Stimulated activated memory B cell treated with anti-CD40 and anti-IgM and Interleukin-4, amounts not matched to agents 10 μg/mL and 1 μg/mL and 100 μg/mL, for 72 hours (primary cell): ENCODE measurements around the gene BHLHA9.
A peak's percentile ranks its signal among the peaks of the same experiment; 100 is the strongest.
"Not testable (repeated sequence)": the region's sequence is repeated elsewhere in the genome, so short reads cannot be mapped to it uniquely, and the experiment has no call there.

Experiments used
- ATAC-seq: fragments of 150-1000 bp; cut with Tn5 transposase; 2 replicates; pipeline ENCODE4 v1.10.0; 2021
- H3K27ac Mint-ChIP-seq: one replicate; pipeline ENCODE4 v1.8.0; 2022; ENCODE audit warnings: mild to moderate bottlenecking, mixed read lengths
- H3K27me3 Mint-ChIP-seq: one replicate; pipeline ENCODE4 v1.8.0; 2022; ENCODE audit warnings: mixed read lengths
- H3K36me3 Mint-ChIP-seq: one replicate; pipeline ENCODE4 v1.8.0; 2022; ENCODE audit warnings: mixed read lengths
- H3K4me1 Mint-ChIP-seq: one replicate; pipeline ENCODE4 v1.8.0; 2022; ENCODE audit warnings: mixed read lengths
- H3K4me3 Mint-ChIP-seq: one replicate; pipeline ENCODE4 v1.8.0; 2022; ENCODE audit warnings: mild to moderate bottlenecking, moderate library complexity, mixed read lengths
- H3K9me3 Mint-ChIP-seq: one replicate; pipeline ENCODE4 v1.8.0; 2022; ENCODE audit warnings: mixed read lengths

Gene BHLHA9

DNA sequence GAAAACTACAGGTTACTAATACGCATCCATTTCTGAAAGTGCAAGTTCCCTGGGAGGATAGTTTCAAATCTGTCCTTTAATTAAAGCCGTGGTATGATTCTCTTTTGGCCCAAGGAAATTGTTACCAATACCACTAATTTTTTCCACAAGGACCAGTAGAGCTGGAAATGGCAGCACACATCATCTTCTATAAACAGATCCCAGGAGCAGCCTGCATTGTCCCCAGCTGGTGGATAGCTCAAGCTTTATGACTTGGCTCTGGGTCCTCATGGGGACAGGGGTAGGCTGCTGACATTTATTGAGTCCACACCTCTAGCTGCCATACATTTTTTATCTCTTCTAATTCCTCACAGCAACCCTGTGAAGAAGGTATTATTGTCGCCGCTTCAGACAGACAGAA is 35.8 kb upstream of the BHLHA9 start:
- H3K36me3 Mint-ChIP-seq: no peaks in the 10 kb centered on the region
- H3K27ac Mint-ChIP-seq: no peak overlapping the region
- H3K4me3 Mint-ChIP-seq: no peak overlapping the region
- H3K9me3 Mint-ChIP-seq: no peaks in the 10 kb centered on the region
- peaks cover 22% of the 10 kb centered on the region for H3K27me3 Mint-ChIP-seq
- ATAC-seq: no peak
- H3K4me1 Mint-ChIP-seq: peaks cover 15% of the 10 kb centered on the region

DNA sequence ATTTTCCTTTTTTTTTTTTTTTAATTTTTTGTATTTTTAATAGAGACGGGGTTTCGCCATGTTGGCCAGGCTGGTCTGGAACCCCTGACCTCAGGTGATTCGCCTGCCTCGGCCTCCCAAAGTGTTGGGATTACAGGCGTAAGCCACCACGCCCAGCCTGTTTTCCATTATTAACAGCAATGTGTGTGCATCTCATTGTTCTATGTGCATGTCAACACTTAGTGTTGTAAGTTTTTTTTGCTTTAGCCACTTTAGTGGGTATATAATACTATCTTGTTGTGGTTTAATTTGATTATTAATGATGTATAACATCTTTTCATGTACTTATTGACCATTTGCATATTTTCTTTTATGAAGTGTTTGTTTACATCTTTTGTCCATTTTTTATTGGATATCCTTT is 32.8 kb upstream of the BHLHA9 start:
- Mint-ChIP-seq H3K27me3 (peaks cover 23% of the 10 kb centered on the region), H3K4me1 (no peaks in the 10 kb centered on the region), H3K9me3 (no peaks in the 10 kb centered on the region), H3K4me3 (no peak overlapping the region), H3K27ac (no peak overlapping the region), H3K36me3 (no peaks in the 10 kb centered on the region)
- no peak for ATAC-seq

DNA sequence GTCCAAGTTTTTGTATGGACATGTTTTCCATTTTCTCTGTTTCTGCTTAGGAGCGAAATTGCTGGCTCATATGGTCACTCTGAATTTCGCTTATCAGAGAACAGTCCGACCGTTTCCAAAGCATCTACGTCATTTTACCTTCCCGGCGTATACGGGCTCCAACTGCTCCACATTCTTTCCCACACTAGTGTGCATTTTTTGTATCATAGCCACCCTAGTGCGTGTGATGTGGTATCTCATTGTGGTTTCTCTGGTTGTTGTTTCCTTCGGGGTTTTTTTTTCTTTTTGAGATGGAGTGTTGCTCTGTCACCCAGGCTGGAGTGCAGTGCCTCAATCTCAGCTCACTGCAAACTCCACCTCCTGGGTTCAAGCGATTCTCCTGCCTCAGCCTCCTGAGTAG is 31.0 kb upstream of the BHLHA9 start:
- Mint-ChIP-seq H3K4me3 (no peak overlapping the region), H3K4me1 (no peaks in the 10 kb centered on the region), H3K27me3 (peaks cover 22% of the 10 kb centered on the region), H3K9me3 (no peaks in the 10 kb centered on the region), H3K27ac (no peak overlapping the region), H3K36me3 (no peaks in the 10 kb centered on the region)
- ATAC-seq: no peak

DNA sequence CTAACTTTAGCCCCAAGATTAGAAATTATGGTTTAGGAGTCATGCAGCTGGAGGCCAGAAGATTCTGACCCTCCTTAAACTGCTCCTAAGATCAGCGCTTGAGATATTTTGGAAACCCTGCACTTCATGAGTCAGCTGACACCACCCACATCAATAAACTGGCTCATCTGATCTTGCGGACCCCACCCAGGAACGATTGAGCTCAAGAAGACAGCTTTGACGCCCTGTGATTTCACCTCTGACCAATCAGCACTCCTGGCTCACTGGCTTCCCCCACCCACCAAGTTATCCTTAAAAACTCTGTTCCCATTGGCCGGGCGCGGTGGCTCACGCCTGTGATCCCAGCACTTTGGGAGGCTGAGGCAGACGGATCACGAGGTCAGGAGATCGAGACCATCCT is 29.8 kb upstream of the BHLHA9 start:
- H3K4me3 Mint-ChIP-seq, H3K4me1 Mint-ChIP-seq, H3K9me3 Mint-ChIP-seq, H3K36me3 Mint-ChIP-seq, ATAC-seq, H3K27ac Mint-ChIP-seq: not testable (repeated sequence)
- H3K27me3 Mint-ChIP-seq: peaks cover 22% of the 10 kb centered on the region

DNA sequence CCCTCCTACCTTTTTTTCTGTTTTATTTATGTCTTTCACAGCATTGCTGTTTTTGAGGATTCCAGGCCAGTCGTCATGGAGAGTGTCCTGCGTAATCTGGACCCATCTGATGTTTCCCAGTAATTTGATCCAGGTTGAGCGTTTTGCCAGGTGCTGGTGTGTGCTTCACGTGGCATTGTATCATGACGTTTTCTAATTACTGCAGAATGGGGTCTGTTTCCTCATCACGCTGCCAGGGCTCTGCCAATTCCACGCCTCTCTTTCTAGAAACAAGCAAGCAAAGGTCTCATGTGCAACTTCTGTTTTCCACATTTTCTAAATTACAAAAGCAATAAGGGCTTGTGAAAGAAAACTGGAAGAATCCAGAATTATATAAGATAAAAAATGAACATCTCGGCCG is 28.3 kb upstream of the BHLHA9 start:
- Mint-ChIP-seq H3K9me3 (no peaks in the 10 kb centered on the region), H3K27me3 (peaks cover 22% of the 10 kb centered on the region), H3K27ac (no peak overlapping the region), H3K36me3 (no peaks in the 10 kb centered on the region), H3K4me3 (no peak overlapping the region), H3K4me1 (no peaks in the 10 kb centered on the region)
- no peak for ATAC-seq

DNA sequence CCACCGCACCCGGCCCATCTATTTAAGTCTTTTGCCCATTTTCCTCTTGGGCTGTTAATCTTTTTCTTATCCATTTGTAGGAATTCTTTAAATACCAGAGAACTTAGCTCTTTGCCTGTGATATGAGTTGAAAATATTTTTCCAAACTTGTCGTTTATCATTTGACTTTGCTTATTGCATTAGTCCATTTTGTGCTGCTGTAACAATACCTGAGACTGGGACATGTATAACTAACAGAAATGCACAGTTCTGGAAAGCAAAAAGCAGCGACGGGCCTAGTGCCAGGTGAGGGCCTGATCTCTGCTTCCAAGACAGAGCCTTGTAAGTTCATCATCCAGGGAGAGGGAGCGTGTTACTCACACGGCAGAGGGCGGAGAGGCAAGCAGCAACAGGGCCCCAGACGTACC is 25.6 kb upstream of the BHLHA9 start:
- no peak overlapping the region for H3K27ac Mint-ChIP-seq
- peaks cover 22% of the 10 kb centered on the region for H3K27me3 Mint-ChIP-seq
- no peaks in the 10 kb centered on the region for H3K9me3 Mint-ChIP-seq
- no peaks in the 10 kb centered on the region for H3K36me3 Mint-ChIP-seq
- ATAC-seq: no peak
- H3K4me3 Mint-ChIP-seq: no peak overlapping the region
- H3K4me1 Mint-ChIP-seq: no peaks in the 10 kb centered on the region

DNA sequence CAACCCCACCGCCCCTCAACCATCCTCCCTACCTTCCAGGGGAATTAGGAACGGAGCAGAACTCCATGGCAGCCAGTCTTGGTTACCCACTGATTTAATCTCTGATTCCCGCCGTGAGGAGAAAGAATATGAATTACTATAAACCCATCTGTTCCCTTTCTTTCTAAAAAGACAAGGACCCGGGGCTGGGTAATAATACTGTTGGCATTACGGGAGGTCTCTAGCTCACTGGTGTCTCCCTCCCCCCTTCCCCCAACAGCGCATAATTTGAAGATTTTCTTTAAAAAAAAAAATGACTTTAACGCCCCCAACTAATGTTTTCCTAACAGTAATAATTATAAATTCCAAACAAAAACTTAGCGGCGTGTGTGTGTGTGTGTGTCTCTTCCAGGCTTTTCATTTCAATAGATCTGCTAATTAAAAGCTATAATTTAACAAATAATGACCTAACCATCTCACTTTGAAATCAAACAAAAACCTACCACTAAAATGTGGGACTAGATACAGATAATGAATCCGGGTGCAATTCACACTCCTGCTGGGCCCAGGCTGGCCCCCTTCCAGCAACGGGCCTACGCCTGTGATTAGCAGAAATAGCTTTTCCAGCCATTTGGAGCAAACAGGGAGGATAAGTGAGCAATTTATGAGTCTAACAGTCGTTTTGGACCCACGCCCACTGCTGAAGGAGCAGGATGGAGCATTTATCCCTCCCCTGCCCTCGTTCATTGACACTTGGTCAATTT is 18.2 kb upstream of the BHLHA9 start:
- peaks cover 6% of the 10 kb centered on the region for H3K4me1 Mint-ChIP-seq
- H3K27me3 Mint-ChIP-seq: peaks cover 52% of the 10 kb centered on the region
- H3K4me3 Mint-ChIP-seq: no peak overlapping the region
- no peaks in the 10 kb centered on the region for H3K9me3 Mint-ChIP-seq
- no peaks in the 10 kb centered on the region for H3K36me3 Mint-ChIP-seq
- ATAC-seq: no peak
- no peak overlapping the region for H3K27ac Mint-ChIP-seq

DNA sequence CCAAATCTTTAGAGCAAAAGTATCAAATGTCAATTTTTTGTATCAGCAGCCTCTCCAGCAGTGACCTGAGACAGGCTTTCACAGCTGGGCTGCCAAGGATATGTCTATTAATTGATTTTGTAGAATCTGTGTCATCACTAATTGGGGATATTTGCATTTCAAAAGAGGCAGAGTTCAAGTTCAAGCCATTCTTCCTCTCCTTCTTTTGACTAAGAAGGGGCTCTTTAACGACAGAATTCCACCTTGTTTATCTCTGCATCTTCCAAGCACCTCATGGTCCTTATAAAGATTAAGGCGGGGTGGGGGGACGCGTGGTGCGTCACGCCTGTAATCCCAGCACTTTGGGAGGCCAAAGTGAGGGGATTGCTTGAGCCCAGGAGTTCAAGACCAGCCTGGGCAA is 15.2 kb upstream of the BHLHA9 start:
- Mint-ChIP-seq H3K36me3 (no peaks in the 10 kb centered on the region), H3K4me1 (peaks cover 14% of the 10 kb centered on the region), H3K4me3 (no peak overlapping the region), H3K27me3 (peaks cover 73% of the 10 kb centered on the region), H3K27ac (no peak overlapping the region), H3K9me3 (no peaks in the 10 kb centered on the region)
- ATAC-seq: no peak

DNA sequence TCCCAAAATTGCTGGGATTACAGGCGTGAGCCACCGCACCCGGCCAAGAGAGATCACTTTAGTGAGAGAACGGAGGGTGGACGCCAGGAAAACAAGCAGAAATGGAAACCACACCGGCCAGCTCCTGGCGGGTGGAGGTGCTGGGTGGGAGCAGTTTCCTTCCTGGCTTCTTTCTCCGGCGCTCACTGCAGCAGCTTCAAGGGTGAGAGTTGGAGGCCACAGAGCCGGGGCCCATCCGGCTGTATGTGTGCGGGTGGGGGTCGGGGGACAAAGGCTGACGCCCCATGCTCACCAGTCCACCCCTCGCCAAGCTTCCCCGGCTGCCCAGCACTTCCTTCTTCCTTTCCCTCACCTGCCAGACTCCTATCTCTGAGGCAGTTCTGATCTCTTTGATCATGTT is 13.5 kb upstream of the BHLHA9 start:
- ATAC-seq: no peak
- H3K9me3 Mint-ChIP-seq: no peaks in the 10 kb centered on the region
- H3K27ac Mint-ChIP-seq: no peak overlapping the region
- peaks cover 61% of the 10 kb centered on the region for H3K27me3 Mint-ChIP-seq
- H3K4me1 Mint-ChIP-seq: peaks cover 14% of the 10 kb centered on the region
- H3K4me3 Mint-ChIP-seq: no peak overlapping the region
- no peaks in the 10 kb centered on the region for H3K36me3 Mint-ChIP-seq

DNA sequence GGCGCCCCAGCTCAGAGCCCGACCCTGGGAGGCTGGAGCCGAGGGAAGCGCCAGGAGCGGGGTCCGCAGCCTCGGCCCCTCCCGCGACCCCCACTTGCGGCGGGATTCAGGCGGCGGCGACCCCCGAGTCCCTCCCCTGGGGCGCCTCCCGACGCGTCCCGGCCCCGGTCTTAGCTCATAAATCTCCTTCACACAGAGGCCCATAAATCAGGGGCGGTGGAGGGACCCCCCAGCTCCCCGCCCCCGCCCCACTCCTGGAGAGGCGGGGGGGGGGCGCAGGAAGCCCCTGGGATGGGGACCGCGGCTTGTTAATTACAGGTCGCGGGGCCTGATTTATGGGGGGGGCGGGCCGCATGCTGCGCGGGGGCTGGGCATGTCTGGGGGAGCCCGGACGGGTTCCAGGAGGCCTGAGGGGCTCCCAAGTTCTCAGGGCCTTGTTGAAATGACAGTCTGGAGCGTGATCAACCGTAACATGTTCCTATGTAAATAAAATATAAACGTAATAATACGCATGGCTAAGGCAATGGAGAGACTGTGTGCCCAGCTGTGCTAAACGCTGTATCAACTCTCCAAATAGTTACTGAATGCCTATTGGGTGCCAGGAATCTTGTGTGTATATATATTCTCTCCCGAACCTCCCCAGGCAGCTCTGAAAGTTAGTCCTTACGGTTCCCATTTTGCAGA is 10.0 kb upstream of the BHLHA9 start:
- Mint-ChIP-seq H3K36me3 (no peaks in the 10 kb centered on the region), H3K9me3 (no peaks in the 10 kb centered on the region), H3K27ac (no peak overlapping the region), H3K27me3 (peaks cover 38% of the 10 kb centered on the region), H3K4me1 (peaks cover 8% of the 10 kb centered on the region), H3K4me3 (no peak overlapping the region)
- peak; percentile 34 for ATAC-seq

DNA sequence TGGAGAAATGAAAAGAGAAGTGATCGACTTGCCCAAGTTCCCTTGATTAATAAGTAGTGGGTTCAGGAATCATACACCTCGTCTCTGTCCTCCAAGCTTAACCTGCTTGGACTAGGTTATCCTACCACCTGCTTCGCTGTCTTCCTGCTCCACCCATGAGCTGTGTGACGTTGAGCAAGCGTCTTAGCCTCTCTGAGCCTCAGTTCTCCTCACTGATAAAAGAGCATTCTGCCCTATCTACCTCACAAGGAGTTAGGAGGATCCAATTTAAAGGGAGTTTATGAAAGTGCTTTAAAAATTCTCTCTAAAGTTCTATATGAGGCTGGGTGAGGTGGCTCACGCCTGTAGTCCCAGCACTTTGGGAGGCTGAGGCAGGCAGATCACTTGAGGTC is 9.5 kb upstream of the BHLHA9 start:
- no peak for ATAC-seq
- H3K27ac Mint-ChIP-seq: no peak overlapping the region
- no peak overlapping the region for H3K4me3 Mint-ChIP-seq
- H3K36me3 Mint-ChIP-seq: no peaks in the 10 kb centered on the region
- peaks cover 32% of the 10 kb centered on the region for H3K27me3 Mint-ChIP-seq
- H3K4me1 Mint-ChIP-seq: peaks cover 8% of the 10 kb centered on the region
- no peaks in the 10 kb centered on the region for H3K9me3 Mint-ChIP-seq

DNA sequence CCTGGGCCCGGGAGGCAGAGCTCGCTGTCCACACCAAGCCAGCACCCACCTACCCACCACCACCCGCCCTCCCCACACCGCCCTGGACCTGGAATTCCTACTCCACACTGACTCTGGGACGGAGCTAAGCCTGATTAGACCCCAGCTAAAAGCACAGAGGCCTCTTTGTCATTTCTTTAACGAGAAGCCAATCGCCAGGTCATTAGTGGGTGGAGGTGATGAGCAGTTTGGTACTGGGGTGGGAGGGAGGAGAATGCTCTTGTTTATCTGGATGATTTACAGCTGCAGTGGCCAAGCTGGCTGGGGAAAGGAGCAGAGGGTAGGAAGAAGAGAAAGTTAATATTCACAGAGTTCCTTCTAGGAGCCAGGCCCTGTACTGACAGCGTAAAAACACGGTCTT is 6.0 kb upstream of the BHLHA9 start:
- H3K27me3 Mint-ChIP-seq: peaks cover 6% of the 10 kb centered on the region
- H3K4me3 Mint-ChIP-seq: no peak overlapping the region
- H3K4me1 Mint-ChIP-seq: peaks cover 15% of the 10 kb centered on the region
- H3K9me3 Mint-ChIP-seq: no peaks in the 10 kb centered on the region
- no peak for ATAC-seq
- H3K36me3 Mint-ChIP-seq: no peaks in the 10 kb centered on the region
- H3K27ac Mint-ChIP-seq: no peak overlapping the region

DNA sequence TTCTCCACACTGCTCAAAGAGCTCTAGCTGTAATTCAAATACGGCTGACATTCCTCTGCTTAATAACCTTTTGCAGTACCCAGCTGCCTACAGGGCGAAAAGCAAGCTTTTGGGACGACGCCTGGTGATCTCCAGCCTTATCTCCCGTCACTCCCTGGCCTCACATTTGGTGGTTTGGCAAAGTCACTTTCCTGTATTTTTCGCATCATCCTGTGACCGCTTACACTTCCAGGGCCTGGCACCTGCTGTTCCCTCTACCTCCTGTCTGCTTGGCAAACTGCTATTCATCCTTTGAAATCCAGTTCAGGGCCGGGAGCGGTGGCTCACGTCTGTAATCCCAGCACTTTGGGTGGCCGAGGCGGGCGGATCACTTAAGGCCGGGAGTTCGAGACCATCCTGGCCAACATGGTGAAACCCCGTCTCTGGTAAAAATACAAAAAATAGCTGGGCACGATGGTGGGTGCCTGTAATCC is 2.7 kb upstream of the BHLHA9 start:
- ATAC-seq: no peak
- Mint-ChIP-seq H3K27me3 (peaks cover 10% of the 10 kb centered on the region), H3K9me3 (no peaks in the 10 kb centered on the region), H3K4me3 (peak overlapping the region; percentile 86), H3K4me1 (peaks cover 10% of the 10 kb centered on the region), H3K36me3 (no peaks in the 10 kb centered on the region), H3K27ac (peak overlapping the region; percentile 86)

DNA sequence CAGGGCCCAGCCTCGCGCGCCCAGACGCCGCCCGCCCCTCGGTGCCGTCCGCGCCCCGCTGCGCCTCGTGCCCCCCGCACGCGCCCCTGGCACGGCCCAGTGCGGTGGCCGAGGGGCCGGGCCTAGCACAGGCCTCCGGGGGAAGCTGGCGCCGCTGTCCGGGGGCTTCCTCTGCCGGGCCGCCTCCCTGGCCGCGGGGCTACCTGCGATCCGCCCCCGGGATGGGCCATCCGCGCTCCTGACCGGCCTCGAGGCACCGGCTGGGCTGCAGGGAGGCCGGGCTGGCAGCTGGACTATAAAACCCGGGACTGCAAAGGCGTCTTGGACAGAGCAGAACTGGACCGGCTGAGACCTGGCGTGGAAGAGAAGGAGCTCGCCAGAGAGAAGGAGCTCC is 783 bp downstream of the BHLHA9 start:
- Mint-ChIP-seq H3K36me3 (no peaks in the 10 kb centered on the region), H3K4me3 (no peak overlapping the region), H3K9me3 (no peaks in the 10 kb centered on the region), H3K27me3 (peaks cover 23% of the 10 kb centered on the region), H3K27ac (no peak overlapping the region), H3K4me1 (peaks cover 34% of the 10 kb centered on the region)
- no peak for ATAC-seq

DNA sequence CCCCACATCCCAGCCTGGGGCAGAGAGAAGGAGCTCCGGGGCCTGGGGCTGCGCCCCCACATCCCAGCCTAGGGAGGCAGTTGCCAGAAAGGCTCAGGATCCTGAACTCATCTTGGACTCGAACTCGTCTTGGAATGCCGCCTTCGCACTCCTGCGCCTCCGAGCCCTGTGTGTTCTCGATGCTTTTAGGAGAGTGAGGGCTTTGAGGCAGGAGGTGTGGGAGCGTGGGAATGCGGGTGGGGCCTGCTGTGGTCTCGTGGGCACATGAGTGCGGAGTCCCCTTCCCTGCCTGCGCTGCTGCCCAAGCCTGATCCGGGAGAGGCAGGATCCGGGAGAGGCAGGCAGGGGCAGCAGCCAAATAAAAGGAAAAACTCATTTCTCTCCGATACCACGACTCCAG is 1.2 kb downstream of the BHLHA9 start:
- Mint-ChIP-seq H3K9me3 (no peaks in the 10 kb centered on the region), H3K4me1 (peaks cover 38% of the 10 kb centered on the region), H3K27me3 (peaks cover 27% of the 10 kb centered on the region), H3K36me3 (no peaks in the 10 kb centered on the region), H3K4me3 (no peak overlapping the region), H3K27ac (no peak overlapping the region)
- no peak for ATAC-seq

DNA sequence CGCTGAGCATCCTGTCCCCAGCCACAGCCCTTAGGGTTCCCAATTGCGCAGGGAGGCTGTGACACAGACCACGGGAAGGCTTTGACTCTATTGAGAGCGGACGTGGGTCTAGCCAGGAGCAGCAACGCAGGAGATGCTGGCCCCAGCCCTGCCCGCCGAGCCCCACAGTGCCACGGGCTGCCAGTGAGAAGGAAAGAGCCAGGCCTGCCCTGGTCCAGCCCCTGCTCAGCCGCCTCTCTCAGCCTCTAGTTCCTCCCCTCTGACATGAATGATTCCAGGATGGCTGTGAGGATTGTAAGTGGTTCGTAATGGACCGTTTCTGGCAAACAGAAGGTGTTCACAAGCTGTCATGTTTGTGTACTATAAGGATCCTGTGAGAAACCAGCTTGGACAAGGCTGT is 2.5 kb downstream of the BHLHA9 start:
- no peaks in the 10 kb centered on the region for H3K36me3 Mint-ChIP-seq
- H3K27me3 Mint-ChIP-seq: peaks cover 28% of the 10 kb centered on the region
- ATAC-seq: no peak
- peaks cover 30% of the 10 kb centered on the region for H3K4me1 Mint-ChIP-seq
- H3K9me3 Mint-ChIP-seq: no peaks in the 10 kb centered on the region
- H3K4me3 Mint-ChIP-seq: no peak overlapping the region
- peak overlapping the region; percentile 3 for H3K27ac Mint-ChIP-seq
